Common myeloid progenitor, CD34-positive (primary cell): ENCODE results near the gene F12.

ENCODE experiments used
- CTCF ChIA-PET: fragments of 350-600 bp; sonication (Branson Sonifier 250); formaldehyde crosslinking; loops from one replicate; lab custom pipeline; 2021; ENCODE audit warnings: antibody characterized with exemption; lab: Charles Lee
- POLR2A ChIA-PET: fragments of 350-600 bp; sonication (Branson Sonifier 250); formaldehyde crosslinking; loops from one replicate; lab custom pipeline; 2021; ENCODE audit warnings: antibody characterized with exemption; lab: Charles Lee
- DNase-seq, 3 donors: peaks; one replicate each; pipeline versions ENCODE4 v3.0.0 to v3.0.0-alpha.2; 2013
- H3K27ac ChIP-seq, 2 experiments: 1 replicate in 1 of 2; 2 replicates in 1 of 2; pipeline ENCODE4 v1.7.0; 2013; ENCODE audit warnings: inconsistent platforms in 2 of 2, low read length in 2 of 2, mild to moderate bottlenecking in 2 of 2, low read depth in 1 of 2, moderate library complexity in 1 of 2; ENCODE audit not compliant: severe bottlenecking in 2 of 2, insufficient read depth in 1 of 2, poor library complexity in 1 of 2
- H3K27me3 ChIP-seq, 5 experiments: replicated peaks in 2 of 5; 1 replicate in 3 of 5; 2 replicates in 2 of 5; pipeline versions ENCODE4 v1.6.1 to v1.7.0; 2013; ENCODE audit warnings: low read length in 4 of 5, mild to moderate bottlenecking in 2 of 5, moderate library complexity in 2 of 5, inconsistent platforms in 1 of 5; ENCODE audit not compliant: insufficient read depth in 5 of 5, control insufficient read depth in 4 of 5
- H3K36me3 ChIP-seq, 4 experiments: 1 replicate in 2 of 4; 2 replicates in 2 of 4; pipeline versions ENCODE4 v1.6.1 to v1.7.0; 2013; ENCODE audit warnings: low read length in 3 of 4, control low read depth in 1 of 4, mild to moderate bottlenecking in 1 of 4; ENCODE audit not compliant: control insufficient read depth in 4 of 4, insufficient read depth in 4 of 4
- H3K4me1 ChIP-seq, 4 experiments: 1 replicate in 3 of 4; 2 replicates in 1 of 4; pipeline versions ENCODE4 v1.6.1 to v1.7.1; 2013; ENCODE audit warnings: low read length in 3 of 4, mild to moderate bottlenecking in 3 of 4, control low read depth in 1 of 4, inconsistent platforms in 1 of 4, moderate library complexity in 1 of 4; ENCODE audit not compliant: control insufficient read depth in 4 of 4, insufficient read depth in 4 of 4; ENCODE audit errors: control extremely low read depth in 1 of 4
- H3K4me3 ChIP-seq, 7 experiments: 1 replicate in 4 of 7; 2 replicates in 3 of 7; pipeline versions ENCODE4 v1.5.1 to v1.7.0; 2013; ENCODE audit warnings: mild to moderate bottlenecking in 7 of 7, low read length in 6 of 7, moderate library complexity in 6 of 7, inconsistent platforms in 2 of 7, low read depth in 2 of 7, control low read depth in 1 of 7; ENCODE audit not compliant: insufficient read depth in 4 of 7, control insufficient read depth in 1 of 7; ENCODE audit errors: extremely low read depth in 1 of 7
- H3K9me3 ChIP-seq, 5 experiments: 1 replicate in 4 of 5; 2 replicates in 1 of 5; pipeline versions ENCODE4 v1.6.1 to v1.7.1; 2013; ENCODE audit warnings: low read length in 4 of 5, mild to moderate bottlenecking in 2 of 5, inconsistent platforms in 1 of 5, low read depth in 1 of 5, moderate library complexity in 1 of 5; ENCODE audit not compliant: control insufficient read depth in 4 of 5, insufficient read depth in 2 of 5; ENCODE audit errors: control extremely low read depth in 1 of 5
- WGBS: methylation state at CpG from one replicate; pipeline ENCODE4 v1.1.5; 2013; ENCODE audit not compliant: insufficient coverage; 5-methylcytosine and 5-hydroxymethylcytosine counted together

Gene F12

DNA sequence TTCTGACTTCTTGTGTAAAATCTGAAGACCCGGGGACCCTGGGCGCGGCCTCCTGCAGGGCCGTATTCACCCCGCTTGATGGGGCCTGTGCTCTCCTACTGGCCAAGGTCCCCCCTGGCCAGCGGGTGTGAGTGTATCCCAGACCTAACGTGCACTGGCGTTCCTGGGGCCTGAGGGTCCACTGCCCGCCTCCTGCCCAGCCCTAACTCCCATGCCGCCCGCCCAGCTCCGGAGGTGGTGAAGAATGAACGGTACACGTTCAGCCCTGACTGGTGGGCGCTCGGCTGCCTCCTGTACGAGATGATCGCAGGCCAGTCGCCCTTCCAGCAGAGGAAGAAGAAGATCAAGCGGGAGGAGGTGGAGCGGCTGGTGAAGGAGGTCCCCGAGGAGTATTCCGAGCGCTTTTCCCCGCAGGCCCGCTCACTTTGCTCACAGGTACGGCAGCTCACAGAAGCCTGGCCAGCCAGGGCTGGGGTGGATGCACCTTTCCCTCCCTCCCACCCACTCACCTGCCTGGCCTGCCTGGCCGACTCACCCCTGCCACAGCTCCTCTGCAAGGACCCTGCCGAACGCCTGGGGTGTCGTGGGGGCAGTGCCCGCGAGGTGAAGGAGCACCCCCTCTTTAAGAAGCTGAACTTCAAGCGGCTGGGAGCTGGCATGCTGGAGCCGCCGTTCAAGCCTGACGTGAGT, 26.6 kb upstream of the F12 start:
- H3K9me3 ChIP-seq = no peaks in the 10 kb centered on the region

DNA sequence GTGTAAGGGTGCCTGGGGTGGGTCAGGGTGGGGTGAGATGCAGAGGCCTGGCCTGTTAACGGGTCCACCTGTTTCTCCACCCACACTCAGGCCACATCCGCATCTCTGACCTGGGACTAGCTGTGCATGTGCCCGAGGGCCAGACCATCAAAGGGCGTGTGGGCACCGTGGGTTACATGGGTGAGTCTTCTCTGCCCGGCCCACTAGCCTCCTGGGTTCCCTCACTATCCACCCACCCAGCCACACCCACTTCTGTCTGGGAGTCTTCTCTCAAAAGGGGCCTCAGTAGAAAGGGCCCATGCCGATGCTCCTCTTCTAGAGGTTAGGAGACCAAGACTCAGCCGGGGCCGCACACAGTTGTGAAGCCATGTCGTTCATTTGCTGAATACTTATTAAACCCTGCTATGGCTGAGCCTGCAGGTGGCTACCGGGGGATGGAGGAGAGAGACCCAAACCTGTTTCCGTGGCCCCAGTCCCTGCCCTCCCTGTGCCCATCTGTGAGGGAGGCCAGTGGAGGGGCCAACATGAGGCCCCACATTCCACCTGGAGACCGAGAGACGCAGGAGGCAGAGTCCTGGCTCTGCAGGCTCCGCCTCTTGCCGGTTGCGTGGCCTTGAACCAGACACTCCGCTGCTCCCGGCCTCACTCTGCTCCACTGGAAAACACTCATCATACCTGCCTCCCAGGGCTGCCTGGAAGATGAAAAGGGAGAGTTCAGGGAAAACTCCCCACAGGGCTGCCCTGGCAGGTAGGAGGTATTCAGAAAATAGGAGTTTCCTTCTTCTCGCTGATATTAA, 25.8 kb upstream of the F12 start:
- WGBS = 94% methylated on average over 8 of the region's 20 CpGs
- POLR2A ChIA-PET = no interaction called here

More for the DNA sequence above, 26.6 kb upstream of the F12 start:
- Histone ChIP-seq H3K36me3 (peaks cover 19 to 95% (median 78%) of the 10 kb centered on the region in 4 experiments), H3K4me1 (peaks cover 2 to 21% (median 19%) of the 10 kb centered on the region in 4 experiments), H3K4me3 (no peak overlapping the region), H3K27me3 (no peaks in the 10 kb centered on the region), H3K27ac (no peak overlapping the region)
- CTCF ChIA-PET = interaction anchor here (1.5 to 26.2 kb wide), 4 partner anchors 12 to 46 kb away, joined by 3 to 509 read pairs (median 54); partner anchors contain the start of genes F12 and PFN3
- POLR2A ChIA-PET = no interaction called here
- 96% methylated on average over 32 of the region's 37 CpGs for WGBS
- DNase-seq = no peak

DNA sequence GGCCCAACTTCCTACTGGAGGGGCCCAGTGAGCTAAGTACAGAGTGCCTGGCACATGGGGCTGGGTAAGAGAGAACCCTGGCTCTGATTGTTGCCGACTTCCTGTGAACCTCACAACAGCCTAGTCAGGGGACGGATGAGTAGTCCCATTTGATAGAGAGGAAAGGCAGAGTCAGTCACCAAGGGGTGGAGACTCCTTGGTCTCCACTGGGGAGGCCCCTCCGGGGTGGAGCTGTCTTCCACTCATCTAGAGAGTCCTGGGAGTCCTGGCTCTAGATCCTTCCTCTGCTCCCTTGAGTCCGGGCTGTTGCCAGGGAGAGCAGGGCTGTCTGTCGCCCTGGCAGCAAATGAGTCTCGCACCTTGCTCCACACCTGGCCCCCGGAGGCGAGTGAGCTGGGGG, 25.1 kb upstream of the F12 start:
- no peak overlapping the region for H3K27ac ChIP-seq
- no peak for DNase-seq
- H3K9me3 ChIP-seq = no peaks in the 10 kb centered on the region
- H3K4me1 ChIP-seq = peaks cover 8 to 37% (median 35%) of the 10 kb centered on the region in 4 experiments
- ChIA-PET CTCF (interaction anchor here (23.1 to 23.4 kb wide), 2 partner anchors 14 to 26 kb away, joined by 337 to 387 read pairs; partner anchors contain the start of genes F12, PFN3 and PRR7), POLR2A (no interaction called here)
- H3K4me3 ChIP-seq = no peak overlapping the region
- H3K27me3 ChIP-seq = no peaks in the 10 kb centered on the region
- H3K36me3 ChIP-seq = peaks cover 19 to 88% (median 69%) of the 10 kb centered on the region in 4 experiments
- 98% methylated on average over 7 of the region's 8 CpGs for WGBS

More for the DNA sequence above, 25.8 kb upstream of the F12 start:
- Histone ChIP-seq H3K27ac (no peak overlapping the region), H3K4me3 (no peak overlapping the region), H3K4me1 (peaks cover 2 to 30% (median 28%) of the 10 kb centered on the region in 4 experiments), H3K9me3 (no peaks in the 10 kb centered on the region), H3K27me3 (no peaks in the 10 kb centered on the region), H3K36me3 (peaks cover 19 to 95% (median 74%) of the 10 kb centered on the region in 4 experiments)
- CTCF ChIA-PET = interaction anchor here (23.1 to 23.4 kb wide), 2 partner anchors 13 to 27 kb away, joined by 337 to 387 read pairs; partner anchors contain the start of genes F12, PFN3 and PRR7
- DNase-seq = no peak

GRCh38 chr5:177433658-177434217, 24.4 kb upstream of the F12 start:
- DNase-seq = no peak
- Histone ChIP-seq H3K4me3 (no peak overlapping the region), H3K9me3 (no peaks in the 10 kb centered on the region), H3K4me1 (peaks cover 8 to 44% (median 42%) of the 10 kb centered on the region in 4 experiments), H3K36me3 (peaks cover 17 to 84% (median 66%) of the 10 kb centered on the region in 4 experiments), H3K27me3 (no peaks in the 10 kb centered on the region), H3K27ac (no peak overlapping the region)
- CTCF ChIA-PET = interaction anchor here (1.1 to 23.4 kb wide), 3 partner anchors 15 to 63 kb away, joined by 3 to 387 read pairs (median 337); partner anchors contain the start of genes F12, PFN3 and PRR7
- POLR2A ChIA-PET = no interaction called here
- 85% methylated on average over 25 of the region's 29 CpGs for WGBS

DNA sequence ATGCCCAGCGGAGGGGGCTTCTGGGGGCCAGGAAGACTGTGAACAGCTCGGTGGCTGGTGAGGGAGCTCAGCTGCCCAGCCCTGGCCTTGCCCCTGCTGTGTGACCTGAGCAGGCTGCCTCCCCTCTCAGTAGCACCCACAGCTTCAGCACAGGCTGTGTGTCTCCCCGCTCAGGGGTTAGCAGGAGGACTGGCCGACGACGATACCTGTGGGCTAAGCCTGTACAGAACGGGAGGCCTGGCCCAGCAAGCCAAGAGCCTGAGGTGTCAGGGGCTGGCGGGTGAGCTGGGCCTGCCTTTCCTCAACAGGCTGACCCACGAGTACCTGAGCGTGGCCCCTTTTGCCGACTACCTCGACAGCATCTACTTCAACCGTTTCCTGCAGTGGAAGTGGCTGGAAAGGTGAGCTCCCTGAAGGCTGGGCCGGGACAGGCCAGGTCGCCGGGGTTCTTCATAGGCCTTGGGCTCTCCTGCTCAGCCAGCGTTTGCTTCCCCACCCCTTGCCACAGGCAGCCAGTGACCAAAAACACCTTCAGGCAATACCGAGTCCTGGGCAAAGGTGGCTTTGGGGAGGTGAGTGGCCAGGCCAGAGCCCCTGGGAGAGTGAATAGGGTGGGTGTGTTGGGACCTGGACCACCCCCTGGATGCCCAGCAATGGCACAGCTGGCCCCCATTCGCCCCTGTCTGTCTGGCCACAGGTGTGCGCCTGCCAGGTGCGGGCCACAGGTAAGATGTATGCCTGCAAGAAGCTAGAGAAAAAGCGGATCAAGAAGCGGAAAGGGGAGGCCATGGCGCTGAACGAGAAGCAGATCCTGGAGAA, 23.7 kb upstream of the F12 start:
- ChIA-PET POLR2A (interaction anchor here (1.0 to 1.2 kb wide), 2 partner anchors 11 to 24 kb away, joined by 3 to 4 read pairs; no protein-coding TSS in a partner anchor), CTCF (interaction anchor here (0.6 to 23.4 kb wide), 6 partner anchors 15 to 115 kb away, joined by 3 to 387 read pairs (median 3); partner anchors contain the start of genes F12, PFN3 and PRR7)
- Histone ChIP-seq H3K27ac (no peak overlapping the region), H3K36me3 (peaks cover 13 to 77% (median 60%) of the 10 kb centered on the region in 4 experiments), H3K4me1 (peaks cover 8 to 51% (median 49%) of the 10 kb centered on the region in 4 experiments), H3K27me3 (no peaks in the 10 kb centered on the region), H3K9me3 (no peaks in the 10 kb centered on the region), H3K4me3 (no peak overlapping the region)
- WGBS = 95% methylated on average over 15 of the region's 25 CpGs
- no peak for DNase-seq
